ENCODE measurements around the gene TMEM86B. TPM values are rescaled to one million over a fixed set of nuclear protein-coding genes. Genes with fewer than 3 reads are reported as not detected.

Gene TMEM86B
- polyA plus RNA-seq, 10 donors: 1.4 to 3.5 (median 2.9) TPM

DNA sequence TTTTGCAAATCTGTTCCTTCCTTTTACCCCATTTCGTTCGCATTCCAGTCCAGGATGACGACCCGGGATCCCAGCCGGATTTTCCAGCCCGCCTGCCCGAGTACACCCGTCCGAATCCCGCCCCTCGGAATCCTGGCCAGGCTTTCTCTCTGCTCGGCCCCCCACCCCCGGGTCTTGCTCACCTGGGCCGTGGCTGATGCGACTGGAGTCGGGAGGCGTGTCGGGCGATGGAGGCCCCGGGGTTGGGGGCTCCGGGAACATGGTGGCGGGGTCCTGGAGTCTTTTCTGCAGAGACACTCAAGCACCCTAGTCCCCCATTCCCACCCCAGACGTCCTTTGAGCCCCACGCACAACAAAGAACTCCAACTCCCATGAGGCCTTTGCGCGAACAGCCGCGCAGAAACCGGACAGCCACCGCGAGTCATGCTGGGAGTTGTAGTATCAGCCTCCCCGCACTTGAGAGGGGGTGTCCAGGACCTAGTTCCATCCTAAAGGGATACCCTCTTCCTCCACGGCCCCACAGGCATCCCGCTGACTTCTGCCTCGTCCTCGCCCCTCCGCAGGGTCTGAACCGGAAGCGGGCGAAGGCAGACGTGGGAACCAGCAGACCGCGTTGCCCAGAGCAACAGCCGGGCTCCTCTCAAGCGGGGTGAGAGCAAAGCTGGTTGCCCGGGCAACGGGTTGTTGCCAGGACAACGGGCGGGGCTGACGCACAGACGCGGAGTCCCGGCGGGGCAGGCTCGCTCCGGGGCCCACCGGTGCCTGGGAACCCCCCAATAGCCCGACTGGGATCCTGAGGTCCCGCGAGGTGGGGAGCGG is 49.6 kb downstream of the TMEM86B start:
- DNase-seq: peak in 2 of 3 donors; percentile 64 to 82

Other genes with a start within 250 kb of the TMEM86B start
- gene GP6, start 190.5 kb downstream of the TMEM86B start, polyA plus RNA-seq (ENCODE audit: insufficient read length in 10 of 10): under 1 TPM in 9 of 10 donors, not detected in 1; 0.12 to 0.72 (median 0.20) TPM
- gene RDH13, start 165.6 kb downstream of the TMEM86B start, polyA plus RNA-seq (ENCODE audit: insufficient read length in 10 of 10): 10 to 100 TPM in 7 of 10 donors, 1 to 10 TPM in 3; 8.4 to 14.9 (median 11.5) TPM
- gene EPS8L1, start 152.9 kb downstream of the TMEM86B start, polyA plus RNA-seq (ENCODE audit: insufficient read length in 10 of 10): 1 to 10 TPM; 2.8 to 9.1 (median 4.7) TPM
- gene PPP1R12C, start 111.1 kb downstream of the TMEM86B start, polyA plus RNA-seq (ENCODE audit: insufficient read length in 10 of 10): 100 to 1,000 TPM in 1 of 10 donors, 10 to 100 TPM in 9; 49.8 to 104 (median 82.2) TPM
- 1,000 to 10,000 TPM in 2 of 10 donors, 100 to 1,000 TPM in 8; 199 to 1,145 (median 658) TPM for gene TNNT1, start 79.6 kb downstream of the TMEM86B start, polyA plus RNA-seq (ENCODE audit: insufficient read length in 10 of 10)
- 1 to 10 TPM in 9 of 10 donors, under 1 TPM in 1; 0.88 to 4.7 (median 2.2) TPM for gene TNNI3, start 71.0 kb downstream of the TMEM86B start, polyA plus RNA-seq (ENCODE audit: insufficient read length in 10 of 10)
- under 1 TPM; 0.15 to 0.92 (median 0.54) TPM for gene DNAAF3, start 62.1 kb downstream of the TMEM86B start, polyA plus RNA-seq (ENCODE audit: insufficient read length in 10 of 10)
- gene SYT5, start 48.5 kb downstream of the TMEM86B start, polyA plus RNA-seq (ENCODE audit: insufficient read length in 10 of 10): under 1 TPM in 6 of 10 donors, not detected in 4; 0.05 to 0.13 (median 0.07) TPM
- 1 to 10 TPM in 1 of 10 donors, under 1 TPM in 9; 0.20 to 1.2 (median 0.56) TPM for gene PTPRH, start 19.3 kb downstream of the TMEM86B start, polyA plus RNA-seq (ENCODE audit: insufficient read length in 10 of 10)
- 10 to 100 TPM; 21.5 to 31.9 (median 27.8) TPM for gene PPP6R1, start 30.3 kb upstream of the TMEM86B start, polyA plus RNA-seq (ENCODE audit: insufficient read length in 10 of 10)
- 10 to 100 TPM; 14.6 to 29.6 (median 21.2) TPM for gene HSPBP1, start 51.3 kb upstream of the TMEM86B start, polyA plus RNA-seq (ENCODE audit: insufficient read length in 10 of 10)
- gene BRSK1, start 55.2 kb upstream of the TMEM86B start, polyA plus RNA-seq (ENCODE audit: insufficient read length in 10 of 10): 10 to 100 TPM in 1 of 10 donors, 1 to 10 TPM in 9; 5.0 to 10.9 (median 8.0) TPM
- 1 to 10 TPM in 2 of 10 donors, under 1 TPM in 8; 0.45 to 1.3 (median 0.68) TPM for gene TMEM150B, start 96.6 kb upstream of the TMEM86B start, polyA plus RNA-seq (ENCODE audit: insufficient read length in 10 of 10)
- 10 to 100 TPM; 12.8 to 29.0 (median 18.0) TPM for gene KMT5C, start 111.1 kb upstream of the TMEM86B start, polyA plus RNA-seq (ENCODE audit: insufficient read length in 10 of 10)
- 1 to 10 TPM in 2 of 10 donors, under 1 TPM in 3, not detected in 5; 0.08 to 3.0 (median 0.24) TPM for gene COX6B2, start 126.0 kb upstream of the TMEM86B start, polyA plus RNA-seq (ENCODE audit: insufficient read length in 10 of 10)
- under 1 TPM in 1 of 10 donors, not detected in 9; 0.07 TPM for gene GARIN5B, start 134.5 kb upstream of the TMEM86B start, polyA plus RNA-seq (ENCODE audit: insufficient read length in 10 of 10)
- gene IL11, start 141.7 kb upstream of the TMEM86B start, polyA plus RNA-seq (ENCODE audit: insufficient read length in 10 of 10): under 1 TPM in 8 of 10 donors, not detected in 2; 0.07 to 0.66 (median 0.39) TPM
- not detected for gene TMEM190, start 148.1 kb upstream of the TMEM86B start, polyA plus RNA-seq (ENCODE audit: insufficient read length in 10 of 10)
- gene TMEM238, start 155.5 kb upstream of the TMEM86B start, polyA plus RNA-seq (ENCODE audit: insufficient read length in 10 of 10): under 1 TPM in 5 of 10 donors, not detected in 5; 0.12 to 0.48 (median 0.23) TPM
- gene RPL28, start 157.2 kb upstream of the TMEM86B start, polyA plus RNA-seq (ENCODE audit: insufficient read length in 10 of 10): 1,000 to 10,000 TPM; 1,118 to 2,122 (median 1,535) TPM
- gene UBE2S, start 179.0 kb upstream of the TMEM86B start, polyA plus RNA-seq (ENCODE audit: insufficient read length in 10 of 10): 10 to 100 TPM; 26.3 to 47.0 (median 37.2) TPM
- under 1 TPM; 0.07 to 0.39 (median 0.15) TPM for gene SHISA7, start 214.5 kb upstream of the TMEM86B start, polyA plus RNA-seq (ENCODE audit: insufficient read length in 10 of 10)
- 10 to 100 TPM; 26.6 to 40.9 (median 30.8) TPM for gene ISOC2, start 232.9 kb upstream of the TMEM86B start, polyA plus RNA-seq (ENCODE audit: insufficient read length in 10 of 10)
- not detected for gene C19orf85, start 236.0 kb upstream of the TMEM86B start, polyA plus RNA-seq (ENCODE audit: insufficient read length in 10 of 10)
- gene ZNF628, start 247.9 kb upstream of the TMEM86B start, polyA plus RNA-seq (ENCODE audit: insufficient read length in 10 of 10): 1 to 10 TPM; 2.1 to 4.3 (median 3.1) TPM